ENCODE results near the gene SV2C. TPM values are rescaled to one million over a fixed set of nuclear protein-coding genes. Genes with fewer than 3 reads are reported as not detected.

SV2C gene
- total RNA-seq, 1 donor, result not detected

DNA sequence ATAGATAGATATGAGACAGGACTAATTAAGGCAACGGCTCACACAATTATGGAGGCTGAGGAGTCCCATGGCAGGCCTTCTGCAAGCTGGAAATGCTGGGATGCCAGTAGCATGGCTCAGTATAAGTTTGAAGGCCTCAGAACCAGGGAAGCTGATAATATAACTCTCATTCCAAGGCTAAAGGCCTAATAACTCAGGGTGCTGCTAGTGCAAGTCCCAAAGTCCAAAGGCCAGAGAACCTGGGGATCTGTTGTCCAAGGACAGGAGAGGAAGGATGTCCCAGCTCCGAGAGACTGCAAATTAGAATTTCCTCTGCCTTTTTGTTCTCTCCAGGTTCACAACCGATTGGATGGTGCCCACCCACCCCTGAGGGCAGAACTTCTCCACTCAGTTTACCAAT is 114.5 kb downstream of the SV2C start:
- TF ChIP-seq, protein P1, sequence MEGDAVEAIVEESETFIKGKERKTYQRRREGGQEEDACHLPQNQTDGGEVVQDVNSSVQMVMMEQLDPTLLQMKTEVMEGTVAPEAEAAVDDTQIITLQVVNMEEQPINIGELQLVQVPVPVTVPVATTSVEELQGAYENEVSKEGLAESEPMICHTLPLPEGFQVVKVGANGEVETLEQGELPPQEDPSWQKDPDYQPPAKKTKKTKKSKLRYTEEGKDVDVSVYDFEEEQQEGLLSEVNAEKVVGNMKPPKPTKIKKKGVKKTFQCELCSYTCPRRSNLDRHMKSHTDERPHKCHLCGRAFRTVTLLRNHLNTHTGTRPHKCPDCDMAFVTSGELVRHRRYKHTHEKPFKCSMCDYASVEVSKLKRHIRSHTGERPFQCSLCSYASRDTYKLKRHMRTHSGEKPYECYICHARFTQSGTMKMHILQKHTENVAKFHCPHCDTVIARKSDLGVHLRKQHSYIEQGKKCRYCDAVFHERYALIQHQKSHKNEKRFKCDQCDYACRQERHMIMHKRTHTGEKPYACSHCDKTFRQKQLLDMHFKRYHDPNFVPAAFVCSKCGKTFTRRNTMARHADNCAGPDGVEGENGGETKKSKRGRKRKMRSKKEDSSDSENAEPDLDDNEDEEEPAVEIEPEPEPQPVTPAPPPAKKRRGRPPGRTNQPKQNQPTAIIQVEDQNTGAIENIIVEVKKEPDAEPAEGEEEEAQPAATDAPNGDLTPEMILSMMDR (IDR thresholded peaks at IDR 0.05; ENCODE audit: insufficient read depth, low read depth, low read length), result no peak
- H3K4me3 ChIP-seq (ENCODE audit: low read depth, low read length), result no peak overlapping the region
- DNase-seq (ENCODE audit: low read depth), result no peak

DNA sequence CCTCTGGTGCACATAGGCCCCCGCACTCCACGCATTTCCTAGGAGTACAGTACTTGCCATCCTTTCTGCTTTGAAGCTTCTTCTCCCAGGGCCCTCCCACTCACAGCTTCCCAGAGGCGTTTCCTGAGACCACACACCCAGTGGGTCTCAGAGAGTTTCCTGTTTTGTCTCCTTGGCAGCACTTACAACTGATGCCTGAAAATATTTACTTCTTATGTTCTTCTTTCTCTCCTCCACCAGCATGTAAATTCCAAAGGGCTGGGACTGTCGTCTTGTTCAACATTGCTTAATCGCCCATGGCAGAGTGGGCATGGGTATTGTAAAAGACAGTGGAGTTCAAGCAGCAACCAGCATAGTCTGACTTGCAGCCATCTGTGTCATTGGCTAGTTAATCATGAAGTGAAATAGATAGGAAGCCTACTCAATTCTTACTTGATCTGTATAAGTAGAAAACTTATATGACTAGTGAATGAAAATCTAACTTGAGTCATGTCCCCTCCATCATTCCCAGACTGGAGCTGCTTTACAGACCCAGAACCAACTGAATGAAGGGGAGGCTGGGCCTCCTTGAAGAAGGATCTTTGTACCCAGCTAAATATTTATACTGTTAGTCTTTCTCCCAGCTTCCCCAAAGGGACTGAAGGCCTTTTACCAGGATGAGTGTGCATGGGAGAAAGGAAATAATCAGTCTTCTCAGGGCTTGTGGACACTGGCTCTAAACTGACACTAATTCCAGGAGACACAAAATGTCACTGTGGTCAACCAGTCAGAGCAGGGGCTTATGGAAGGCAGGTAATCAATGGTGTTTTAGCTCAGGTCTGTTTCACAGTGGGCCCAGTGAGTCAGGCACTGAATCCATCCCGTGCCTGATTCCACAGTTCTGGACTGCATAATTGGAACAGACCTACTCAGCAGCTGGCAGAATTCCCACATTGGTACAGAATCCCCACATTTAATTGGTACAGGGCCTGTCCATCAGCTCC is 116.4 kb downstream of the SV2C start:
- TF ChIP-seq, protein P1 (IDR thresholded peaks at IDR 0.05; ENCODE audit: insufficient read depth, low read depth, low read length), result no peak
- no peak overlapping the region for H3K4me3 ChIP-seq (ENCODE audit: low read depth, low read length)
- no peak for DNase-seq (ENCODE audit: low read depth)

DNA sequence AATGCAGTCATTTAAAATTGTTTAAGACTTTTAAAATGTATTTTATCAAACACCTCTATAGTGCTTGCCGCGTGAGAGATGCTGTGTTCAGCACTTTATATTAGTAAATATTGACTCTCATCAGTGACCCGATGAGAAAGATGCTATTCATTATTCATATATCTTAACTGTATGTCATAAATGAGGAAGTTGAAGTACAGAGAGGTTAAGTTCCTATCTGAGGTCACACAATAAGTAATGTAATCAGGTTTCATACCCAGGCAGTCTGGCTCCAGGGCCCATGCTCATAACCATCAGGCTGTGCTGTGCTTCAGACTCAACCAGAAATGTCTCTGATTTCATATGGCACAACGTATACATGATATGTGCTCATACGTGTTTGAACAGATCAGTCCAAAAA is 119.0 kb downstream of the SV2C start:
- DNase-seq (ENCODE audit: low read depth), result no peak
- TF ChIP-seq, protein P1 (IDR thresholded peaks at IDR 0.05; ENCODE audit: insufficient read depth, low read depth, low read length), result no peak
- no peak overlapping the region for H3K4me3 ChIP-seq (ENCODE audit: low read depth, low read length)

DNA sequence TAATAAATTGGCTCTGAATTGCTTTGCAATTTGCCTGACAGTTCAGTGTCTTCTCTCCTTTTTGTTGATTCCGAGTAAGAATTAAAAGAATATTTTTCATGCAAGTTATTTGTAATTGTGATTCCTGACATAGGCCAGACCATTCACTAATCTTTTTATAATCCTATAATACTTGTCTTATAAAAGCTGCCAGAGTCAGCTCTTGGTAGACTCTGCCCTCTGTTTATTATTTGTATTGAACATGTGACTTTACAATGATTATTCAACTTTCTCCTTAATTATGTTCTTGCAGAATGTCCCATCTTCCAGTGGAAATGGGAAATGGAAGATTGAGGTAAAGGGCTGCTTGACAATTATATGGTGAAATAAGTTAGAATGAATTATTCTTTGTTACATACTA is 121.0 kb downstream of the SV2C start:
- TF ChIP-seq, protein P1 (IDR thresholded peaks at IDR 0.05; ENCODE audit: insufficient read depth, low read depth, low read length), result no peak
- no peak for DNase-seq (ENCODE audit: low read depth)
- no peak overlapping the region for H3K4me3 ChIP-seq (ENCODE audit: low read depth, low read length)

DNA sequence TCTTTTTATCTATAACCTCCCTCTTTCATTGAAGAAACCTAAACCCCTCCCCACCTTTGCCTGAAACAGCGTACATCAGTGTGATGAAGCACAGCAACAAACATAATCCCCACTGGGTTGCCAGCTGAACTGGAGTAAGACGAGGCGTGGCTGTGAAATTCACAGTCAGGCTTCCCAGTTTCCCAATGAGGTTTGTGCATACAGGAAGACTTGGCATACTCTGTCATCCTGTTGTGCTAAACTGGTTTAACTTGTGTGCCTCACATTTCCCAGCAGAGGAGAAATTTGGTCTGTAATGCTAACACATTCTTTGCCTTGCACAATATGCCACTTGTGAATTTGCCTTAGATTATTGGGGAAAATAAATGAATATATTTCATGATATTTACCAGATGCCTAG is 121.5 kb downstream of the SV2C start:
- DNase-seq (ENCODE audit: low read depth), result no peak
- TF ChIP-seq, protein P1 (IDR thresholded peaks at IDR 0.05; ENCODE audit: insufficient read depth, low read depth, low read length), result no peak
- no peak overlapping the region for H3K4me3 ChIP-seq (ENCODE audit: low read depth, low read length)

DNA sequence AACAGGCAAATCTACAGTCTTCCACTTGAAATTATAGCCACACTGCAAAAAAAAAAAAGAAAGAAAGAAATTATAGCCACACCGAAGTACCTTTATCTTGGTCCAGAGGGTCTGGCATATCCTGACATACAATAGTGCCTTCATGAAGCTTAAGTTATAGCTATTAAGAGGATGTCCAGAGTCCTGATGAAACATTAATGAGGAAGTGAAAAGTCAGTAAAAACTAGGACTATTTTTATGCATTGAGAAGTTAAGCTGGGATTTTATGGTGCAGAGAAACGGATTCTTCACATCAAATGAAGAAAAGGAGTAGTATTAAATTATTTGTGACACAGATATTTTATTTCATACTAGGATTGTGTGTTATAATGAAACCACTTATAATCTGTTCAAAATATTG is 123.9 kb downstream of the SV2C start:
- H3K4me3 ChIP-seq (ENCODE audit: low read depth, low read length), result no peak overlapping the region
- DNase-seq (ENCODE audit: low read depth), result no peak
- TF ChIP-seq, protein P1 (IDR thresholded peaks at IDR 0.05; ENCODE audit: insufficient read depth, low read depth, low read length), result no peak

Data from fibroblast of villous mesenchyme (primary cell).